Panc1 (cell line): ENCODE results near the gene SLC9B2. TPM values are rescaled to one million over a fixed set of nuclear protein-coding genes. Genes with fewer than 3 reads are reported as not detected.

Source experiments
- ATAC-seq: fragments of 200-7000 bp; cut with Tn5 transposase; 2 replicates; pipeline ENCODE4 v1.9.1; 2020; ENCODE audit warnings: mild to moderate bottlenecking, moderate library complexity
- BruUV-seq: library from RNA; stranded (reverse); fragments of 400-500 nt; replicated peaks from 2 replicates; lab custom pipeline; 2021; lab: Mats Ljungman, UMichigan
- CTCF ChIA-PET: fragments of 300-600 bp; sonication (Branson Sonifier 250); formaldehyde crosslinking; loops from one replicate; lab custom pipeline; 2022; ENCODE audit warnings: antibody characterized with exemption; lab: Charles Lee
- POLR2A ChIA-PET: fragments of 300-600 bp; sonication (Branson Sonifier 250); formaldehyde crosslinking; loops from one replicate; lab custom pipeline; 2022; ENCODE audit warnings: antibody characterized with exemption; lab: Charles Lee
- DNase-seq: peaks from one replicate; pipeline ENCODE4 v3.0.0-alpha.2; 2010; ENCODE audit warnings: low read depth, low spot score
- H3K27ac ChIP-seq: 2 replicates; pipeline ENCODE4 v1.5.1; 2011; ENCODE audit warnings: mild to moderate bottlenecking, low read length, inconsistent platforms
- H3K27me3 ChIP-seq: fragments of 200-500 bp; sonication (Bioruptor generic); 2 replicates; pipeline ENCODE4 v1.6.0; 2014; ENCODE audit warnings: low read length, inconsistent platforms; ENCODE audit not compliant: control insufficient read depth, insufficient read depth
- H3K36me3 ChIP-seq: fragments of 200-500 bp; sonication (Bioruptor generic); 2 replicates; pipeline ENCODE4 v1.5.1; 2014; ENCODE audit warnings: inconsistent platforms, mild to moderate bottlenecking, low read length, moderate library complexity; ENCODE audit not compliant: control insufficient read depth, insufficient read depth
- H3K4me1 ChIP-seq: 2 replicates; pipeline ENCODE4 v1.5.1; 2011; ENCODE audit warnings: inconsistent platforms, mild to moderate bottlenecking, low read length, moderate library complexity; ENCODE audit not compliant: control insufficient read depth, insufficient read depth
- H3K4me3 ChIP-seq, 2 experiments: 2 replicates each; pipeline ENCODE4 v1.5.1; 2011 to 2012; ENCODE audit warnings: low read depth in 2 of 2, low read length in 2 of 2, mild to moderate bottlenecking in 2 of 2, inconsistent platforms in 1 of 2, moderate library complexity in 1 of 2
- H3K9me3 ChIP-seq: fragments of 200-500 bp; sonication (Bioruptor generic); 2 replicates; pipeline ENCODE4 v1.5.1; 2014; ENCODE audit warnings: low read depth, mild to moderate bottlenecking, inconsistent platforms, low read length, moderate library complexity; ENCODE audit not compliant: control insufficient read depth, insufficient read depth
- POLR2AphosphoS5 ChIP-seq: IDR thresholded peaks from 2 replicates; pipeline ENCODE4 v1.6.1; 2012; ENCODE audit warnings: mild to moderate bottlenecking, low read depth, low read length, moderate library complexity
- SIN3A ChIP-seq: IDR thresholded peaks from 2 replicates; pipeline ENCODE4 v1.6.1; 2012; ENCODE audit warnings: low read depth, mild to moderate bottlenecking, low read length, moderate library complexity, borderline replicate concordance; ENCODE audit not compliant: insufficient read depth
- TCF7L2 ChIP-seq: IDR thresholded peaks from 2 replicates; pipeline ENCODE4 v1.6.1; 2011; ENCODE audit warnings: mild to moderate bottlenecking, low read depth, low read length, inconsistent platforms
- in situ Hi-C: cut with HindIII; loops from 2 replicates; pipeline ENCODE4 v1.10.0; 2016; ENCODE audit warnings: low sequenced_read_pairs, low pct_unique_long_range_greater_than_20kb
- intact Hi-C: fragments of 100-400 bp; cut with micrococcal nuclease; formaldehyde crosslinking; loops from one replicate; pipeline ENCODE4 v1.10.0; 2022; ENCODE audit not compliant: unreplicated experiment
- total RNA-seq: library from RNA; stranded (reverse); gene quantifications from one replicate; pipeline ENCODE4 v1.2.1, GENCODE V29; 2021; ENCODE audit not compliant: unreplicated experiment
- TF ChIP-seq, protein P1 (sequence below): fragments of 450-650 bp; IDR thresholded peaks from 2 replicates; pipeline ENCODE4 v1.5.1; 2017; ENCODE audit warnings: mild to moderate bottlenecking
- TF ChIP-seq, protein P2 (sequence below), 2 experiments: IDR thresholded peaks; 2 replicates each; pipeline ENCODE4 v1.6.1; 2011 to 2012; ENCODE audit warnings: low read depth in 2 of 2, control low read depth in 1 of 2, low read length in 1 of 2, mild to moderate bottlenecking in 1 of 2, moderate library complexity in 1 of 2; ENCODE audit not compliant: insufficient read depth in 1 of 2

Gene SLC9B2
- total RNA-seq, 1 experiment from 2014 or later: 14.6 TPM

DNA sequence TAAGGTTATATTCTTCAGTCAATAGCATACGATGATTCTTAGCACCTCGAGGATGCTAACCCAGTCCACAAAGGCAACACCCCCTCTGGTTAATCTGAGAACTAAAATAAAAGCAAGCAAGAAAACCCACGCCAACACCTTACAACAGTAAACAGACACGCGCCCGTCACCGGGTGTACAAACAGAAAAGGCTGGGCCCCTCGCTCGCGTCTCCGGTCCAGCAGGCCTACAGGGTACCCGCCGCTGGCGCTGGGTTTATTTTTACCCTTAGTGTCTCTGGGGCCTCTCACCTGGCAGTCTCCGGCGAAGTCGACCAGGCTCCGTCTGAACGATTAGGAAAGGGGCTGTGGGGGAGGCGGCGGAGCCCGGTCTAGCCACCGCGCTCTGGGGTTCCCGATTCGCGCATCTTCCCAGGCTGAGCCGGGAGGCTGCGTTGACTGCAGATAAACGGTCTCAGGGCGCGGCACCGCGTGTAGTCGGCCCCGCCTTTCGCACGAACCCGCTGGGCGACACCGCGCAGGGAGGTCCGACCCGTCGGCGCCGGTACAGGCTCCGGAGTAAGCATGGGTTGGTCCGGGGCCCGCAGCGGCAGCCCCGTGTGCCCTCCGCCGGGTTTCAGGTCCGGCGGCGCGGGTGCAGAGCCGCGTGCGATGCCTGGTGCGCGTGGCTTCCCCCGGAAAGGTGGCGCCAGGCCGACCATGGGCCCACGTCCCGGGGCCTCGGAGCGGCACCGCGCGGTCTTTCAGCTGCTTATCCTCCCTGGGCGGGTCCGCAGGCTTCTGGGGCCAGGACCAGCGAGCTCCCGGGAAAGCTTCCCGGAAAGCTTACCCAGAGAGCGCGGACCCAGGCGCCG lies 441 bp downstream of the SLC9B2 start:
- no peak for DNase-seq
- Histone ChIP-seq H3K27ac (peak overlapping the region; percentile 84), H3K4me1 (peaks cover 15% of the 10 kb centered on the region), H3K36me3 (no peaks in the 10 kb centered on the region), H3K4me3 (peak overlapping the region; percentile 68 to 74), H3K9me3 (no peaks in the 10 kb centered on the region), H3K27me3 (no peaks in the 10 kb centered on the region)
- TF ChIP-seq TCF7L2: no peak
- TF ChIP-seq POLR2AphosphoS5: peak; percentile 52
- ATAC-seq: peak; percentile 93
- ChIA-PET CTCF (no interaction called here), POLR2A (no interaction called here)
- BruUV-seq: no TSS peak
- in situ Hi-C loops: no loop called here
- intact Hi-C loops: no loop called here

DNA sequence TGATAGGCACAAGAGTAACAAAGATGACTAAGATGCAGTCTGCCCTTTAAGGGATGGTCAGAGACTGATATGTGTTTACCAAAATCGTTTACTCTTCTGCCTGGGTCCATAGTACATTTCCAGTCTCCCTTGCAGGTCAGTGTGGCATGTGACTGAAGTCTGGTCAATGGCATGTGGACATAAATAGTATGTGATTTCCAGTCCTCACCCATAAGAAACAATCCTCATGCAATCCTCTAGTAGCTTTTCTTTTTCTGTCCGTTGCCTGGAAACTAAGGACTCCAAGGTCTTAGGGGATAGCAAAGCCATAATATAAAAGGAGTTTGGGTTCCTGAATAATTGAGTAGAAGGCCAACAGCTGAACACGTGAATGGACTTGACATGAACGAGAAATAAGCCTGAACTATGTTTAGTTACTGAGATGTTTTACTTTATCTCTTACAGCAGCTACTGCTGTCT lies 1.1 kb downstream of the SLC9B2 start:
- intact Hi-C loops: no loop called here
- Histone ChIP-seq H3K27ac (peak overlapping the region; percentile 84), H3K4me3 (peak overlapping the region; percentile 68 to 74), H3K9me3 (no peaks in the 10 kb centered on the region), H3K4me1 (peaks cover 15% of the 10 kb centered on the region), H3K27me3 (no peaks in the 10 kb centered on the region), H3K36me3 (no peaks in the 10 kb centered on the region)
- CTCF ChIA-PET: no interaction called here
- in situ Hi-C loops: no loop called here
- ATAC-seq (peak; percentile 8), DNase-seq (no peak)
- BruUV-seq: TSS peak; percentile 78
- TF ChIP-seq, protein P1, sequence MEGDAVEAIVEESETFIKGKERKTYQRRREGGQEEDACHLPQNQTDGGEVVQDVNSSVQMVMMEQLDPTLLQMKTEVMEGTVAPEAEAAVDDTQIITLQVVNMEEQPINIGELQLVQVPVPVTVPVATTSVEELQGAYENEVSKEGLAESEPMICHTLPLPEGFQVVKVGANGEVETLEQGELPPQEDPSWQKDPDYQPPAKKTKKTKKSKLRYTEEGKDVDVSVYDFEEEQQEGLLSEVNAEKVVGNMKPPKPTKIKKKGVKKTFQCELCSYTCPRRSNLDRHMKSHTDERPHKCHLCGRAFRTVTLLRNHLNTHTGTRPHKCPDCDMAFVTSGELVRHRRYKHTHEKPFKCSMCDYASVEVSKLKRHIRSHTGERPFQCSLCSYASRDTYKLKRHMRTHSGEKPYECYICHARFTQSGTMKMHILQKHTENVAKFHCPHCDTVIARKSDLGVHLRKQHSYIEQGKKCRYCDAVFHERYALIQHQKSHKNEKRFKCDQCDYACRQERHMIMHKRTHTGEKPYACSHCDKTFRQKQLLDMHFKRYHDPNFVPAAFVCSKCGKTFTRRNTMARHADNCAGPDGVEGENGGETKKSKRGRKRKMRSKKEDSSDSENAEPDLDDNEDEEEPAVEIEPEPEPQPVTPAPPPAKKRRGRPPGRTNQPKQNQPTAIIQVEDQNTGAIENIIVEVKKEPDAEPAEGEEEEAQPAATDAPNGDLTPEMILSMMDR: no peak
- TF ChIP-seq, protein P2, sequence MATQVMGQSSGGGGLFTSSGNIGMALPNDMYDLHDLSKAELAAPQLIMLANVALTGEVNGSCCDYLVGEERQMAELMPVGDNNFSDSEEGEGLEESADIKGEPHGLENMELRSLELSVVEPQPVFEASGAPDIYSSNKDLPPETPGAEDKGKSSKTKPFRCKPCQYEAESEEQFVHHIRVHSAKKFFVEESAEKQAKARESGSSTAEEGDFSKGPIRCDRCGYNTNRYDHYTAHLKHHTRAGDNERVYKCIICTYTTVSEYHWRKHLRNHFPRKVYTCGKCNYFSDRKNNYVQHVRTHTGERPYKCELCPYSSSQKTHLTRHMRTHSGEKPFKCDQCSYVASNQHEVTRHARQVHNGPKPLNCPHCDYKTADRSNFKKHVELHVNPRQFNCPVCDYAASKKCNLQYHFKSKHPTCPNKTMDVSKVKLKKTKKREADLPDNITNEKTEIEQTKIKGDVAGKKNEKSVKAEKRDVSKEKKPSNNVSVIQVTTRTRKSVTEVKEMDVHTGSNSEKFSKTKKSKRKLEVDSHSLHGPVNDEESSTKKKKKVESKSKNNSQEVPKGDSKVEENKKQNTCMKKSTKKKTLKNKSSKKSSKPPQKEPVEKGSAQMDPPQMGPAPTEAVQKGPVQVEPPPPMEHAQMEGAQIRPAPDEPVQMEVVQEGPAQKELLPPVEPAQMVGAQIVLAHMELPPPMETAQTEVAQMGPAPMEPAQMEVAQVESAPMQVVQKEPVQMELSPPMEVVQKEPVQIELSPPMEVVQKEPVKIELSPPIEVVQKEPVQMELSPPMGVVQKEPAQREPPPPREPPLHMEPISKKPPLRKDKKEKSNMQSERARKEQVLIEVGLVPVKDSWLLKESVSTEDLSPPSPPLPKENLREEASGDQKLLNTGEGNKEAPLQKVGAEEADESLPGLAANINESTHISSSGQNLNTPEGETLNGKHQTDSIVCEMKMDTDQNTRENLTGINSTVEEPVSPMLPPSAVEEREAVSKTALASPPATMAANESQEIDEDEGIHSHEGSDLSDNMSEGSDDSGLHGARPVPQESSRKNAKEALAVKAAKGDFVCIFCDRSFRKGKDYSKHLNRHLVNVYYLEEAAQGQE (IDR thresholded peaks at IDR 0.05; ENCODE audit: insufficient read depth in 1 of 2, low read depth in 2 of 2, low read length in 1 of 2): no peak
- TF ChIP-seq POLR2AphosphoS5 (no peak), TCF7L2 (no peak), SIN3A (no peak)
- POLR2A ChIA-PET: no interaction called here
